Measurements from ENCODE around the gene ALPG. TPM values are rescaled to one million over a fixed set of nuclear protein-coding genes. Genes with fewer than 3 reads are reported as not detected.

Gene ALPG
- total and polyA plus RNA-seq, 2 donors (not counting 1 experiment from before 2014, with no cell fraction given): not detected

DNA sequence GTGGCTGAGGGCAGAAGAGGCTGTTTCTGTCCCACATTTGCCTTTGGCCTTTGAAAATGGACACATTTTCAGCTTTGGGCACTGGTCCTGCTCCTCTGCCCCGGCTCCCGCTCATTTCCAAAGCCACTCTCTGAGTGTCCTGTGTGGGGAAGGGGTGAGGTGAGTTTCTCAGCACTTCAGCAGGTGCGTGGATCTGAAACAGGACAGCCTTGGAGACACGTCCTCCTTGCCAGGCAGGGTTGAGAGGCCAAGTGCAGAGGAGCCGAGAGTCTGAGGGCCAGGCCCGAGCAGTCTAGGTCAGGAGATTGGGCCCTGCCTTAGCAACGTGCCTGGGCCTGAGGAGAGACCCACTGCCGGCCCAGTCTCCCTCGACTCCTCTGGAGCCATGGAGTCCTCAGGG, 27.4 kb downstream of the ALPG start:
- H3K27ac Mint-ChIP-seq: no peak overlapping the region
- CTCF ChIA-PET: interaction anchor here (0.9 kb wide), 1 partner anchor 144 kb away, joined by 3 read pairs; no protein-coding TSS in a partner anchor
- no peak for DNase-seq

GRCh38 chr2:232434563-232435374, 28.1 kb downstream of the ALPG start:
- no peak for TF ChIP-seq EZH2 (IDR thresholded peaks at IDR 0.05; ENCODE audit: borderline replicate concordance, insufficient read depth, low read depth, low read length, poor library complexity, severe bottlenecking)
- TF ChIP-seq, protein P1, sequence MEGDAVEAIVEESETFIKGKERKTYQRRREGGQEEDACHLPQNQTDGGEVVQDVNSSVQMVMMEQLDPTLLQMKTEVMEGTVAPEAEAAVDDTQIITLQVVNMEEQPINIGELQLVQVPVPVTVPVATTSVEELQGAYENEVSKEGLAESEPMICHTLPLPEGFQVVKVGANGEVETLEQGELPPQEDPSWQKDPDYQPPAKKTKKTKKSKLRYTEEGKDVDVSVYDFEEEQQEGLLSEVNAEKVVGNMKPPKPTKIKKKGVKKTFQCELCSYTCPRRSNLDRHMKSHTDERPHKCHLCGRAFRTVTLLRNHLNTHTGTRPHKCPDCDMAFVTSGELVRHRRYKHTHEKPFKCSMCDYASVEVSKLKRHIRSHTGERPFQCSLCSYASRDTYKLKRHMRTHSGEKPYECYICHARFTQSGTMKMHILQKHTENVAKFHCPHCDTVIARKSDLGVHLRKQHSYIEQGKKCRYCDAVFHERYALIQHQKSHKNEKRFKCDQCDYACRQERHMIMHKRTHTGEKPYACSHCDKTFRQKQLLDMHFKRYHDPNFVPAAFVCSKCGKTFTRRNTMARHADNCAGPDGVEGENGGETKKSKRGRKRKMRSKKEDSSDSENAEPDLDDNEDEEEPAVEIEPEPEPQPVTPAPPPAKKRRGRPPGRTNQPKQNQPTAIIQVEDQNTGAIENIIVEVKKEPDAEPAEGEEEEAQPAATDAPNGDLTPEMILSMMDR (IDR thresholded peaks at IDR 0.05): no peak
- no peaks in the 10 kb centered on the region for H3K9me3 Mint-ChIP-seq (ENCODE audit: insufficient read depth)
- no peak overlapping the region for H3K4me3 ChIP-seq (ENCODE audit: control extremely low read depth in 1 of 5, extremely low read depth in 1 of 5, insufficient read depth in 1 of 5, low read depth in 2 of 5, low read length in 4 of 5)
- H3K27me3 Mint-ChIP-seq: no peaks in the 10 kb centered on the region
- no peaks in the 10 kb centered on the region for H3K4me1 ChIP-seq (ENCODE audit: control insufficient read depth in 2 of 2, insufficient read depth in 2 of 2, low read length in 2 of 2)
- H2AFZ ChIP-seq (ENCODE audit: insufficient read depth, low read depth, low read length, poor library complexity, severe bottlenecking): no peak overlapping the region
- H3K27ac ChIP-seq (ENCODE audit: low read length in 2 of 2): no peak overlapping the region
- no peaks in the 10 kb centered on the region for H3K4me1 Mint-ChIP-seq
- no peak overlapping the region for H3K9ac ChIP-seq (ENCODE audit: low read length)
- no peaks in the 10 kb centered on the region for H3K9me3 ChIP-seq (ENCODE audit: control extremely low read depth in 1 of 3, control insufficient read depth in 2 of 3, insufficient read depth in 1 of 3, low read length in 2 of 3)
- no peaks in the 10 kb centered on the region for H3K27me3 ChIP-seq (replicated peaks in 1 of 4; ENCODE audit: control extremely low read depth in 1 of 4, control insufficient read depth in 3 of 4, insufficient read depth in 4 of 4, low read length in 3 of 4)
- H4K20me1 ChIP-seq (ENCODE audit: control insufficient read depth, insufficient read depth, low read length, poor library complexity, severe bottlenecking): no peaks in the 10 kb centered on the region
- WGBS (ENCODE audit: insufficient coverage): 92% methylated on average over 12 of the region's 12 CpGs
- POLR2A ChIA-PET: no interaction called here
- H3K79me2 ChIP-seq (ENCODE audit: control insufficient read depth, insufficient read depth, low read length): no peaks in the 10 kb centered on the region
- CTCF ChIA-PET: interaction anchor here (0.9 kb wide), 2 partner anchors 9 to 144 kb away, joined by 3 read pairs; no protein-coding TSS in a partner anchor
- H3K4me2 ChIP-seq (replicated peaks; ENCODE audit: low read depth, low read length, poor library complexity, severe bottlenecking): no peak overlapping the region
- intact Hi-C loops (cut with micrococcal nuclease): no loop called here
- ATAC-seq (ENCODE audit: low read depth) (no peak), DNase-seq (no peak)
- H3K27ac Mint-ChIP-seq: no peak overlapping the region
- no peak overlapping the region for H3K4me3 Mint-ChIP-seq
- no peaks in the 10 kb centered on the region for H3K36me3 ChIP-seq (replicated peaks in 1 of 2; ENCODE audit: control extremely low read depth in 1 of 2, control insufficient read depth in 1 of 2, extremely low read depth in 1 of 2, insufficient read depth in 2 of 2, low read length in 1 of 2)

More for the DNA sequence above, 27.4 kb downstream of the ALPG start:
- H3K4me1 Mint-ChIP-seq: no peaks in the 10 kb centered on the region
- Histone ChIP-seq H3K4me2 (replicated peaks; ENCODE audit: low read depth, low read length, poor library complexity, severe bottlenecking) (no peak overlapping the region), H3K36me3 (replicated peaks in 1 of 2; ENCODE audit: control extremely low read depth in 1 of 2, control insufficient read depth in 1 of 2, extremely low read depth in 1 of 2, insufficient read depth in 2 of 2, low read length in 1 of 2) (no peaks in the 10 kb centered on the region), H3K79me2 (ENCODE audit: control insufficient read depth, insufficient read depth, low read length) (no peaks in the 10 kb centered on the region), H4K20me1 (ENCODE audit: control insufficient read depth, insufficient read depth, low read length, poor library complexity, severe bottlenecking) (no peaks in the 10 kb centered on the region), H3K27me3 (replicated peaks in 1 of 4; ENCODE audit: control extremely low read depth in 1 of 4, control insufficient read depth in 3 of 4, insufficient read depth in 4 of 4, low read length in 3 of 4) (no peaks in the 10 kb centered on the region), H3K4me1 (ENCODE audit: control insufficient read depth in 2 of 2, insufficient read depth in 2 of 2, low read length in 2 of 2) (no peaks in the 10 kb centered on the region), H3K4me3 (ENCODE audit: control extremely low read depth in 1 of 5, extremely low read depth in 1 of 5, insufficient read depth in 1 of 5, low read depth in 2 of 5, low read length in 4 of 5) (no peak overlapping the region), H3K9ac (ENCODE audit: low read length) (no peak overlapping the region), H3K9me3 (ENCODE audit: control extremely low read depth in 1 of 3, control insufficient read depth in 2 of 3, insufficient read depth in 1 of 3, low read length in 2 of 3) (no peaks in the 10 kb centered on the region), H3K27ac (ENCODE audit: low read length in 2 of 2) (no peak overlapping the region), H2AFZ (ENCODE audit: insufficient read depth, low read depth, low read length, poor library complexity, severe bottlenecking) (no peak overlapping the region)
- no peak for ATAC-seq (ENCODE audit: low read depth)
- intact Hi-C loops (cut with micrococcal nuclease): no loop called here
- POLR2A ChIA-PET: no interaction called here
- 89% methylated on average over 9 of the region's 9 CpGs for whole genome bisulfite sequencing (ENCODE audit: insufficient coverage)
- TF ChIP-seq, protein P1 (IDR thresholded peaks at IDR 0.05): no peak
- TF ChIP-seq EZH2 (IDR thresholded peaks at IDR 0.05; ENCODE audit: borderline replicate concordance, insufficient read depth, low read depth, low read length, poor library complexity, severe bottlenecking): no peak
- H3K9me3 Mint-ChIP-seq (ENCODE audit: insufficient read depth): no peaks in the 10 kb centered on the region
- no peak overlapping the region for H3K4me3 Mint-ChIP-seq
- H3K27me3 Mint-ChIP-seq: no peaks in the 10 kb centered on the region
